ENCODE data around the gene UMOD.

Gene UMOD

DNA sequence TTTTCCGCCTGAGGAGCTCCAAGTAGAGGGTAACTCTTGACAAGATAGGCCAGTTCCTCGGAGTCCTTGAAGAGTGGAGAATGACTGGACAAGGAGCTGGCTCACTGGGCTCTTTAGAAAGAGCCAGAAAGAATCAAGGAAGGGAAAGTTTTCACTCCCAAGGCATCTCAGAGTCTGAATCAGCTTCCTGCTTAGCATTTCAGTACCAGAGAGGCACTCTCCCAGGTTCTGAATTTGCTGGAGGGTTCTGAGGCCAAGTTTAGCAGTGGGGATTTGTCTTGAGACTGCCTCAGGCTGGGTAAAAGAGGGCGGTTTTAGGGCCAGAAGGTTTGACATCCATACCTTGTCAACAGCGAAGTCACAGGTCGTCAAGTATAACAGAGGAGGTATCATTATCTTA is 50.7 kb downstream of the UMOD start:
- no peak for DNase-seq (ENCODE audit: low read depth in 2 of 2)

DNA sequence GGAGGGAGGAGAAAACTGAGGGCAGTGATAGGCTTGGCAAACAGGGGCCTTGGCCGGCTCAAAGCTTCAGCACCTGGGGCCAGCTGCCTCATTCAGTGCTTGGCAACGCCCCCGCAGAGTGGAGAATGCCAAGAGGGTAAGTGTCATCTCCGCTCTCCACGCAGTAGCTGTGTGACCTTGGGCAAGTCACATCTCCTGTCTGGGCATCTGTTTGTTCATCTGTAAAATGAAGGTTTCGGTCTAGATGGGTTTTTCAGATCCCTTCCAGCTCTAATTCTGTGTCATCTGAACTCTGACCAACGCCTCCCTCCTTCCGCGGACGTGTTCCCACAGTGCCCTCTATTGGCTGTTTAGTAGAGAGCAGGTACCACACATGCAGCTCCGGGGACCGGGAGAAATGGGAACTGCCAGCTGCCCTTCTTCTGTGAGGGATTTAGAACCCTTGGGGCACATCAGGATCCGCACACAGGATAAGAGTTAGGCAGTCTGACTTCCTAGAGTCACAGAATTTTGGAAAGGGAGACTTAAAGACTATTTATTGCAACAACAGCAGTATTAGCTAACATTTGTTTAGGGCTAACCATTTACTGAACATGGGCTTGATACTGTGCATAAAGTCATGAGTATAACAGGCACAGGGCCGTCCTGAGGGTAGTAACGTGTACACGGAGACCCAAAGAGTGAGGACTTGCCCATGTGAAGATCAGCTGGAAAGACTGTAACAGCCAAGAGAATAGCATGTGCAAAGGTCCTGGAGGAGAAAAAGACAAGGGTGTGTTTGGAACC is 52.0 kb downstream of the UMOD start:
- peak; percentile 16 to 28 for DNase-seq (ENCODE audit: low read depth in 2 of 2)

DNA sequence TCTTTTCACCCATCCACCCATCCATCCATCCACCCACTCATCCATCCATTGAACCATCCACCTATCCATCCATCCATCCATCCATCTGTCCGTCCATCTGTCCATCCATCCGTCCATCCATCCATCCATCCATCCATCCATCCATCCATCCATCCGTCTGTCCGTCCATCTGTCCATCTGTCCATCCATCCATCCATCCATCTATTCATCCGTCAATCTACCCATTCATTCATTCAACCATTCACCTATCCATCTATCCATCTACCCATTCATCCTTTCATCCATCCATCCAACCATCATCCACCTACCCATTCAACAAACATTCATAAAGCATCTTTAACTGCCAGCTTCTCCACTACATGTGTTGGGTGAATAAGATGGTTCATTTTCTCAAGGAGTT is 54.1 kb downstream of the UMOD start:
- DNase-seq (ENCODE audit: low read depth in 2 of 2): no peak

DNA sequence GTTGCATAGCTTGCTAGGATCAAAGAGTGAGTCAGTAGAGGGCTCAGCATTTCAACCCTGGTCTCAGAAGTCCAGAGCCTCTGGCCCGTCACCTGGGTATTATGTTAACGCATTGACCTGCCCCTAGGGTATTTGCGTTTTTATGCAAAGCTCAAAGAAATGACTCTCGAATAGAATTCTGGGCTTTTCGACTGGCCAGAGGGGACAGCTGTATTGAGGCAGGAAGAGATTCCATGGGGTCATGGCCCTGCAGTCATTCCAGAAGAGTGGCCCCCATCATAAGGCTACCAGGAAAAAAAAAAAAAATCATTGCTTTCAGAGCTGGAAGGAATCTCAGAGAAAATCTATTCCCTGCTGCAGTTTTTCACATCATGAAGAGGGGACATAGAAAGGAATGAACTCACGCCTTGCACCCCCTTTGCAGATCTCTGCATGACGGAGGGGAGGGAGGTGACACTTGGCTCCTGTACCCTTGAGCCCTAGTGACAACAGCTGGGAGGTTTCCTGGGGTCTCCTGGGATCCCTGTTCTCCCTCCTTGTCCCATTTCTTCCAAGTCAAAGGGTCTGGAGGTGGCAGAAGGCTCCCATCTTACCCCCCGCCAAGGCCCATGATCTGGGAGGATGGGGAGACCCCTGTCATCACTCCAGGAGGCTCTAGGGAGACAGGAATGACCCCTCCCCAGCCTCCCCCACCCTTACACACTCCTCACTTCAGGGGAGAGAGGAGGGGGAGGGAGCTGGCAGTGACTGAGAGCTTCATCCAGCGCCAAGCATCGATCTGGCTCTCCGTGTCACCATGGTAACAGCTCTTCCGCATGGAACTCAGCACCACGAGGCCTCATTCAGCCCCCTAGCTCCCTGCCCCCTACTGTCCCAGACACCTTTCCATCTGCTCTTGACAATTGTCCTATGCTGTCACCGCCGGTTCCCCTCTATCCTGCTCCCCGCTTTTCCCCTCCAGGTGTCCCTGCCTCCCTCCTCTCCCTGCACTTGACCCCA is 61.0 kb downstream of the UMOD start:
- DNase-seq (ENCODE audit: low read depth in 2 of 2): no peak

DNA sequence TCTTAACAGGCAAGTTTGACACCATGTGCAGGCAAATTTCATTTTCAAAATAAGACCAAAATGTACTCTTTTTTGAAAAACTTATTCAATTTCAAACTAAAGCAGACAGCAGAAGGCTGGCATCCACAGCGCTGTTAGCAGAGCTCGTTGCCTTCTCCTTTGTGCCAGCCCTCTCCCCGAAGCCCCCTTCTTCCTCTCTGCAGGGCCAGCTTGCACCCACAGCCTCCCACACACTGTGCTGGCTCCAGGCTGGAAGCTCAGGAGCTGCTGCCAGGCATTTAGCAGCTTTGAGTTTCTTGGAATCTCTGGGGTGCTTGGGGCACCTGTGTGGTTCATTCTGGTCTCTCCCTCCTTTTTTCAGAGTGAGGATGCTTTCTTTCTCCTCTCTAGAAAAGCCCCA is 62.9 kb downstream of the UMOD start:
- DNase-seq (ENCODE audit: low read depth in 2 of 2): no peak

DNA sequence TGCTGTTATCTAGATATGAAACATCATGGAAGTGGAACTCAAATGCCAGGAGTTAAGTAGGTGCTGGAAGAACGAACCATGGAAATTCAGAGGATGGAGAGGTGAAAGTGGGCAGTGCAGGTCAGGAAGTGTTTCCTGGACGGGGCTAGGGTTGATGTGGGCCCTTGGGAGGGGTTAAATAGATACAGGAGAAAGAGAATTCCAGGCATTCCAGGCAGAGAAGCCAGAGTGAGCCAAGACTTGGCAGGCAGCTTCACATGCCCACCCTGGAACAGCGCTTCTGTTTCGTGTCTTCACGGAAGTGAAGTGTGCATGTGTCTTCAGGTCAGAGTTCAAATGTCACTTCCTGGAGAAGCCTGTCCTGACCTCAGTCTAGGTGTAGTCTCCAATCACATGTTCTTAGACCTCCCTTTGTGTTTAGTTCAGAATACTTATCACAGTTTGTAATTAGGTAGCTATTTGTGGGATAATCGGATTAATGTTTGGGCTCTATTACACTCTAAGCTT is 66.5 kb downstream of the UMOD start:
- DNase-seq (ENCODE audit: low read depth in 2 of 2): no peak

Measured in stimulated activated CD4-positive, alpha-beta T cell treated with anti-CD3 and anti-CD28 coated beads, Interleukin-4, amount 100 ng/mL, for 48 hours (primary cell).